ENCODE results near the gene INPP4A. TPM values are rescaled to one million over a fixed set of nuclear protein-coding genes. Genes with fewer than 3 reads are reported as not detected.

Gene INPP4A
- total and polyA plus RNA-seq, 10 of the 15 experiments (the other 5 are each of a cell fraction or from before 2014, with no cell fraction given), result 4.7 to 62.3 (median 36.9) TPM

GRCh38 chr2:98583276-98583675 is 138.6 kb downstream of the INPP4A start:
- WGBS (ENCODE audit: insufficient coverage, insufficient replicate concordance, low lambda C conversion rate, missing lambda C conversion rate), result 86% methylated on average over 7 of the region's 7 CpGs

More at GRCh38 chr2:98583276-98583675, 138.6 kb downstream of the INPP4A start:
- in situ Hi-C loops (cut with MboI), result no loop called here
- Histone ChIP-seq H3K4me3 (no peak overlapping the region), H3K9me3 (replicated peaks; ENCODE audit: control insufficient read depth, insufficient read depth, low read length) (no peaks in the 10 kb centered on the region), H4K20me1 (ENCODE audit: control insufficient read depth, insufficient read depth) (no peaks in the 10 kb centered on the region; the same call in 1 of the 2 replicates), H3K9ac (ENCODE audit: control insufficient read depth, insufficient read depth, low read length) (no peak overlapping the region), H2AFZ (ENCODE audit: control insufficient read depth, low read depth, low read length) (no peak overlapping the region), H3K4me1 (ENCODE audit: control insufficient read depth, insufficient read depth, low read length) (peaks cover 8% of the 10 kb centered on the region; the same call in 1 of the 2 replicates), H3K79me2 (ENCODE audit: control insufficient read depth, insufficient read depth, low read length) (no peaks in the 10 kb centered on the region), H3K36me3 (ENCODE audit: control insufficient read depth in 2 of 2, insufficient read depth in 2 of 2, low read length in 1 of 2) (peaks cover 26 to 33% of the 10 kb centered on the region in 2 experiments), H3K4me2 (ENCODE audit: control insufficient read depth, insufficient read depth) (no peak overlapping the region), H3K27me3 (replicated peaks in 1 of 2; ENCODE audit: control insufficient read depth in 2 of 2, insufficient read depth in 2 of 2, low read length in 1 of 2) (no peaks in the 10 kb centered on the region), H3K27ac (ENCODE audit: control insufficient read depth, insufficient read depth) (no peak overlapping the region)
- BruUV-seq (replicated peaks), result no TSS peak
- ATAC-seq (no peak), FAIRE-seq (no peak), DNase-seq (ENCODE audit: low read depth, low spot score) (no peak)
- ChIA-PET RAD21 (ENCODE audit: unreplicated experiment) (no interaction called here), CTCF (interaction anchor here (1.1 to 1.2 kb wide), 2 partner anchors 14 to 18 kb away, joined by 3 to 4 read pairs; no protein-coding TSS in a partner anchor), SMC1A (ENCODE audit: uncharacterized antibody, unreplicated experiment) (interaction anchor here (0.8 kb wide), 1 partner anchor 122 kb away, joined by 3 read pairs; no protein-coding TSS in a partner anchor), POLR2A (no interaction called here)
- intact Hi-C loops (cut with micrococcal nuclease; ENCODE audit: unreplicated experiment), result loop anchor here (10.0 kb wide), 1 partner anchor 482 kb away; no protein-coding TSS in a partner anchor
- TF ChIP-seq BRCA1 (IDR thresholded peaks at IDR 0.05; ENCODE audit: low read depth, low read length) (no peak), GATAD2B (conservative IDR thresholded peaks at IDR 0.05; ENCODE audit: low read depth) (no peak), TARDBP (IDR thresholded peaks at IDR 0.05; ENCODE audit: borderline replicate concordance) (no peak), SMARCA5 (IDR thresholded peaks at IDR 0.05) (no peak), NFXL1 (IDR thresholded peaks at IDR 0.05; ENCODE audit: borderline replicate concordance) (no peak), SPI1 (IDR thresholded peaks at IDR 0.05; ENCODE audit: borderline replicate concordance, insufficient read depth, low read depth, low read length) (no peak), IKZF2 (IDR thresholded peaks at IDR 0.05) (no peak), EZH2 (IDR thresholded peaks at IDR 0.05; ENCODE audit: borderline replicate concordance, control insufficient read depth, low read depth, low read length) (no peak), RBBP5 (conservative IDR thresholded peaks at IDR 0.05) (no peak), ZNF384 (IDR thresholded peaks at IDR 0.05; ENCODE audit: borderline replicate concordance, low read depth, low read length) (no peak), ELK1 (IDR thresholded peaks at IDR 0.05; ENCODE audit: low read depth, low read length) (no peak), HCFC1 (IDR thresholded peaks at IDR 0.05; ENCODE audit: low read length) (no peak), KDM1A (IDR thresholded peaks at IDR 0.05; ENCODE audit: borderline replicate concordance) (no peak), BHLHE40 (IDR thresholded peaks at IDR 0.05; ENCODE audit: borderline replicate concordance in 1 of 2, low read depth in 2 of 2, low read length in 1 of 2) (no peak), MAX (IDR thresholded peaks at IDR 0.05; ENCODE audit: low read depth, low read length) (no peak), CBX3 (IDR thresholded peaks at IDR 0.05; ENCODE audit: borderline replicate concordance, low read depth) (no peak), RELA (IDR thresholded peaks at IDR 0.05; ENCODE audit: borderline replicate concordance, partially characterized antibody) (no peak), NBN (IDR thresholded peaks at IDR 0.05) (no peak)

Data from GM12878 (cell line).